D341Med (cell line): ENCODE data around the gene ARHGEF17.

ENCODE experiments used
- DNase-seq: peaks from one replicate; pipeline ENCODE4 v3.0.0; 2012; ENCODE audit warnings: low spot score

ARHGEF17 gene

GRCh38 chr11:73314117-73314961, 6.3 kb downstream of the ARHGEF17 start:
- DNase-seq = no peak

GRCh38 chr11:73315293-73316020, 7.4 kb downstream of the ARHGEF17 start:
- DNase-seq = peak; percentile 84

GRCh38 chr11:73316422-73316821, 8.3 kb downstream of the ARHGEF17 start:
- DNase-seq = no peak

- DNase-seq = peak; percentile 84
Measured at GRCh38 chr11:73317373-73317772, 9.3 kb downstream of the ARHGEF17 start.

- no peak for DNase-seq
Measured at GRCh38 chr11:73317803-73318202, 9.7 kb downstream of the ARHGEF17 start.

GRCh38 chr11:73318501-73319011, 10.5 kb downstream of the ARHGEF17 start:
- no peak for DNase-seq

- no peak for DNase-seq
Measured at GRCh38 chr11:73320763-73321603, 12.9 kb downstream of the ARHGEF17 start.

- DNase-seq = no peak
Measured at GRCh38 chr11:73321604-73322381, 13.7 kb downstream of the ARHGEF17 start.

- no peak for DNase-seq
Measured at GRCh38 chr11:73322382-73323306, 14.6 kb downstream of the ARHGEF17 start.

- DNase-seq = no peak
Measured at GRCh38 chr11:73323464-73323863, 15.4 kb downstream of the ARHGEF17 start.

- no peak for DNase-seq
Measured at GRCh38 chr11:73324116-73324515, 16.0 kb downstream of the ARHGEF17 start.

GRCh38 chr11:73324665-73325035, 16.6 kb downstream of the ARHGEF17 start:
- no peak for DNase-seq

- peak; percentile 69 for DNase-seq
Measured at GRCh38 chr11:73325036-73325981, 17.2 kb downstream of the ARHGEF17 start.

GRCh38 chr11:73326929-73327811, 19.1 kb downstream of the ARHGEF17 start:
- DNase-seq = no peak

GRCh38 chr11:73327812-73328364, 19.8 kb downstream of the ARHGEF17 start:
- DNase-seq = no peak

- DNase-seq = no peak
Measured at GRCh38 chr11:73330569-73331093, 22.6 kb downstream of the ARHGEF17 start.

GRCh38 chr11:73331138-73331916, 23.3 kb downstream of the ARHGEF17 start:
- DNase-seq = no peak
